NOMO-1 treated with DMSO at 0.1 percent for 48 hours (cell line): ENCODE results near the gene PTPRE.

ENCODE experiments used
- DNase-seq: peaks from one replicate; lab custom pipeline; 2025; ENCODE audit not compliant: unreplicated experiment; lab: John Stamatoyannopoulos, UW

The PTPRE gene

GRCh38 chr10:128042131-128042610 lies 135.3 kb downstream of the PTPRE start:
- no peak for DNase-seq

- DNase-seq = no peak
These were observed 136.5 kb downstream of the PTPRE start for GRCh38 chr10:128043259-128044045.

- no peak for DNase-seq
These were observed 137.3 kb downstream of the PTPRE start for GRCh38 chr10:128044186-128044585.

- DNase-seq = peak; percentile 5
These were observed 138.3 kb downstream of the PTPRE start for GRCh38 chr10:128044961-128045832.

GRCh38 chr10:128045833-128046120 lies 138.9 kb downstream of the PTPRE start:
- DNase-seq = no peak

GRCh38 chr10:128046156-128046952 lies 139.5 kb downstream of the PTPRE start:
- DNase-seq = no peak

GRCh38 chr10:128046953-128047290 lies 140.0 kb downstream of the PTPRE start:
- DNase-seq = no peak

GRCh38 chr10:128047351-128047750 lies 140.4 kb downstream of the PTPRE start:
- DNase-seq = peak; percentile 95

- DNase-seq = peak; percentile 84
These were observed 141.3 kb downstream of the PTPRE start for GRCh38 chr10:128047991-128048818.

- DNase-seq = no peak
These were observed 141.9 kb downstream of the PTPRE start for GRCh38 chr10:128048819-128049210.

- DNase-seq = peak; percentile 71
These were observed 142.6 kb downstream of the PTPRE start for GRCh38 chr10:128049226-128050120.

GRCh38 chr10:128050121-128050516 lies 143.2 kb downstream of the PTPRE start:
- DNase-seq = no peak

GRCh38 chr10:128050936-128051335 lies 144.0 kb downstream of the PTPRE start:
- peak; percentile 90 for DNase-seq

- DNase-seq = no peak
These were observed 144.6 kb downstream of the PTPRE start for GRCh38 chr10:128051548-128051947.

GRCh38 chr10:128052696-128053095 lies 145.8 kb downstream of the PTPRE start:
- DNase-seq = no peak

- DNase-seq = no peak
These were observed 146.5 kb downstream of the PTPRE start for GRCh38 chr10:128053356-128053755.

- DNase-seq = peak; percentile 86
These were observed 147.5 kb downstream of the PTPRE start for GRCh38 chr10:128054163-128054970.

- DNase-seq = no peak
These were observed 148.4 kb downstream of the PTPRE start for GRCh38 chr10:128055061-128055868.
